ENCODE results near the gene TSSK6.

- TF ChIP-seq CTCF (conservative IDR thresholded peaks at IDR 0.05 in 1 of 2, IDR thresholded peaks at IDR 0.05 in 1 of 2; ENCODE audit: extremely low read depth in 1 of 2, insufficient read depth in 1 of 2, low read depth in 1 of 2, low read length in 2 of 2): no peak
- TF ChIP-seq EZH2 (IDR thresholded peaks at IDR 0.05; ENCODE audit: borderline replicate concordance, low read length): no peak
Measured at GRCh38 chr19:19500975-19501644, 14.2 kb downstream of the TSSK6 start.
